HG02840 (cell line): ENCODE data around the gene PDIA5.

Source experiments
- ATAC-seq: cut with Tn5 transposase; IDR thresholded peaks from one replicate; pipeline ENCODE4 v1.9.1; 2021; ENCODE audit warnings: mild to moderate bottlenecking, moderate library complexity, moderate number of reproducible peaks; ENCODE audit not compliant: unreplicated experiment, low FRiP score

PDIA5 gene

GRCh38 chr3:123158330-123158729, 91.5 kb downstream of the PDIA5 start:
- no peak for ATAC-seq

GRCh38 chr3:123158899-123159390, 92.1 kb downstream of the PDIA5 start:
- ATAC-seq: no peak

- no peak for ATAC-seq
Measured at GRCh38 chr3:123159926-123160635, 93.3 kb downstream of the PDIA5 start.

GRCh38 chr3:123161167-123161566, 94.3 kb downstream of the PDIA5 start:
- ATAC-seq: no peak

GRCh38 chr3:123163141-123163540, 96.3 kb downstream of the PDIA5 start:
- no peak for ATAC-seq

- ATAC-seq: no peak
Measured at GRCh38 chr3:123165163-123165562, 98.3 kb downstream of the PDIA5 start.

GRCh38 chr3:123167686-123168085, 100.9 kb downstream of the PDIA5 start:
- no peak for ATAC-seq

GRCh38 chr3:123168122-123168521, 101.3 kb downstream of the PDIA5 start:
- ATAC-seq: no peak

- ATAC-seq: no peak
Measured at GRCh38 chr3:123168605-123169004, 101.8 kb downstream of the PDIA5 start.

GRCh38 chr3:123169492-123169929, 102.7 kb downstream of the PDIA5 start:
- ATAC-seq: no peak

GRCh38 chr3:123169930-123170329, 103.1 kb downstream of the PDIA5 start:
- ATAC-seq: no peak

- ATAC-seq: no peak
Measured at GRCh38 chr3:123180791-123181190, 114.0 kb downstream of the PDIA5 start.

GRCh38 chr3:123186695-123187094, 119.9 kb downstream of the PDIA5 start:
- ATAC-seq: no peak

GRCh38 chr3:123188058-123188457, 121.2 kb downstream of the PDIA5 start:
- no peak for ATAC-seq

- no peak for ATAC-seq
Measured at GRCh38 chr3:123193448-123194101, 126.8 kb downstream of the PDIA5 start.

- ATAC-seq: no peak
Measured at GRCh38 chr3:123194552-123194951, 127.7 kb downstream of the PDIA5 start.

GRCh38 chr3:123198372-123198771, 131.5 kb downstream of the PDIA5 start:
- ATAC-seq: no peak

GRCh38 chr3:123201223-123201556, 134.4 kb downstream of the PDIA5 start:
- no peak for ATAC-seq

GRCh38 chr3:123201557-123202427, 135.0 kb downstream of the PDIA5 start, which contains the start of gene SEC22A:
SEC22A (plus strand) TSS chr3:123201943; CDS start chr3:123209218, 7,275 bp downstream.
- ATAC-seq: peak; percentile 98

- ATAC-seq: no peak
Measured at GRCh38 chr3:123202451-123202850, 135.6 kb downstream of the PDIA5 start.
